RWPE2 (cell line): Measurements from ENCODE around the gene PNMA8A.

ENCODE experiments used
- ATAC-seq: fragments of 200-7000 bp; cut with Tn5 transposase; 3 replicates; pipeline ENCODE4 v1.9.1; 2021; ENCODE audit warnings: low read depth
- DNase-seq: peaks from one replicate; pipeline ENCODE4 v3.0.0-alpha.2; 2020; ENCODE audit warnings: low spot score
- H3K27ac ChIP-seq: fragments of 450-650 bp; 2 replicates; pipeline ENCODE4 v1.5.1; 2017; ENCODE audit warnings: mild to moderate bottlenecking; ENCODE audit not compliant: poor library complexity, severe bottlenecking
- H3K27me3 ChIP-seq: fragments of 250-450 bp; sonication (Bioruptor Pico); 2 replicates; pipeline ENCODE4 v1.5.1; 2021; ENCODE audit warnings: mild to moderate bottlenecking, moderate library complexity; ENCODE audit not compliant: insufficient read depth, poor library complexity, severe bottlenecking
- H3K36me3 ChIP-seq: fragments of 250-450 bp; sonication (Bioruptor Pico); 2 replicates; pipeline ENCODE4 v1.5.1; 2020; ENCODE audit warnings: low read depth, mild to moderate bottlenecking, moderate library complexity
- H3K4me1 ChIP-seq: fragments of 250-450 bp; sonication (Bioruptor Pico); 2 replicates; pipeline ENCODE4 v1.5.1; 2021; ENCODE audit warnings: mild to moderate bottlenecking, moderate library complexity; ENCODE audit not compliant: insufficient read depth, poor library complexity, severe bottlenecking
- H3K4me3 ChIP-seq: fragments of 250-450 bp; sonication (Bioruptor Pico); 2 replicates; pipeline ENCODE4 v1.5.1; 2021; ENCODE audit warnings: mild to moderate bottlenecking, moderate library complexity; ENCODE audit not compliant: severe bottlenecking
- H3K9me3 ChIP-seq: fragments of 250-450 bp; sonication (Bioruptor Pico); 2 replicates; pipeline ENCODE4 v1.5.1; 2021; ENCODE audit warnings: mild to moderate bottlenecking, moderate library complexity; ENCODE audit not compliant: severe bottlenecking
- CTCF ChIP-seq: fragments of 450-650 bp; IDR thresholded peaks from one replicate; pipeline ENCODE4 v1.5.1; 2017; ENCODE audit warnings: mild to moderate bottlenecking, moderate library complexity; ENCODE audit not compliant: poor library complexity, severe bottlenecking

Gene PNMA8A

DNA sequence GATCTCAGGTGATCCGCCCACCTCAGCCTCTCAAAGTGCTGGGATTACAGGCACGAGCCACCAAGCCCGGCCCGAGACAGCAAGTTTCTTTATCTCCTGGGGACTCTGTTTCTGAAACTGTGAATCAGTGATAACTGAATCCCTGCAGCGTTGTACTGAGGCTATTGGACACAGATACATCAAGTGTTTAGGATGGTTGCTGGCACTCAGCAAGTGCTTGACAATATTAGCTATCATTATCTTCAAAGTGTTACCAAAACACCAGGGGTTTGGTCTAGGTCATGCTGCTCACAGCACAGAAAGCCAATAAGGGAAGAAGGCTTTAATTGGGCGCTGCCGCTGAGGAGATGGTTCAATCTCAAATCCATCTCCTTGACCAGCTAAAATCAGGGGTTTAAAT, 22.1 kb downstream of the PNMA8A start:
- ATAC-seq (no peak), DNase-seq (no peak)
- Histone ChIP-seq H3K36me3 (no peaks in the 10 kb centered on the region), H3K27me3 (no peaks in the 10 kb centered on the region), H3K4me3 (no peak overlapping the region), H3K4me1 (peaks cover 24% of the 10 kb centered on the region), H3K9me3 (no peaks in the 10 kb centered on the region), H3K27ac (no peak overlapping the region)
- no peak for TF ChIP-seq CTCF

DNA sequence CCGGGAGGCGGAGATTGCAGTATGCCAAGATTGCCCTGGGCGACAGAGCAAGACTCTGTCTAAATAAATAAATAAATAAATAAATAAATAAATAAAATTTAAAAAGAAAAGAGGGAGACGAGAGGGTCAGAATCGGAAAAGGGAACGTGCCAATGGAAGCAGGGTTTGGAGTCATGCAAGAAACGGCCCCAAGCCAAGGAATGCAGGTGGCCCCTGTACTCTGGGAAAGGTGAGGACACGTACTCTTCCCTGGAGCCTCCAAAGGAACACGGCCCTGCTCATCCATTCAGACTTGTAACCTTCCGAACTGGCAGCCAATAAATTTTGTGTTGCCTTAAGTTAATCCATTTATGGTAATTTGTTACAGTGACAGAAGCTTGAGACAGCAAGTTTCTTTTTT, 22.8 kb downstream of the PNMA8A start:
- H3K27ac ChIP-seq = no peak overlapping the region
- no peaks in the 10 kb centered on the region for H3K9me3 ChIP-seq
- H3K27me3 ChIP-seq = no peaks in the 10 kb centered on the region
- no peak for TF ChIP-seq CTCF
- no peaks in the 10 kb centered on the region for H3K36me3 ChIP-seq
- no peak for ATAC-seq
- H3K4me1 ChIP-seq = peaks cover 18% of the 10 kb centered on the region
- DNase-seq = no peak
- H3K4me3 ChIP-seq = no peak overlapping the region

DNA sequence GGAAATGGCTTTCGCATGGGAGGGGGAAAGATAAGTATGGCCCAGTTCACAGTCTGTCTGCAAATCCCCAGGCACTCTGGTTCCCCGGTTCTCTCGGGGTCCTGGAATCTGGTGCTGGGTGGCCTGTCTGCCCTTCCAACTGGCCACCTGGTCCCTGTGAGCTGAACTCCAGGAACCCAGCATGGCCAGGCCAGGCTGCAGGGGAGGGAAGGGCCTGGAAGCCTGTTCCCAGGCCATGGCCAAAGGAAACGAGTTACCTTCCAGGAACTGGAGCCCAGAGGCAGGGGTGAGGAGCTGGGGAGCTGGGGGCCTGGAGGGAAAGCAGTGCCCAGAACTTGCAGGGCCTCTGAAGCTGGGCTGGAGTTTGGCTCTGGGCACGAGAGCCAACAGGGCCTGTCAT, 23.5 kb downstream of the PNMA8A start:
- Histone ChIP-seq H3K36me3 (no peaks in the 10 kb centered on the region), H3K4me3 (no peak overlapping the region), H3K4me1 (peaks cover 20% of the 10 kb centered on the region), H3K9me3 (no peaks in the 10 kb centered on the region), H3K27me3 (no peaks in the 10 kb centered on the region), H3K27ac (no peak overlapping the region)
- DNase-seq = no peak
- ATAC-seq = no peak
- no peak for TF ChIP-seq CTCF

GRCh38 chr19:46447006-46447405, 24.4 kb downstream of the PNMA8A start:
- peaks cover 28% of the 10 kb centered on the region for H3K4me1 ChIP-seq
- DNase-seq (no peak), ATAC-seq (no peak)
- no peaks in the 10 kb centered on the region for H3K27me3 ChIP-seq
- no peak overlapping the region for H3K4me3 ChIP-seq
- H3K36me3 ChIP-seq = no peaks in the 10 kb centered on the region
- no peak overlapping the region for H3K27ac ChIP-seq
- no peak for TF ChIP-seq CTCF
- no peaks in the 10 kb centered on the region for H3K9me3 ChIP-seq

DNA sequence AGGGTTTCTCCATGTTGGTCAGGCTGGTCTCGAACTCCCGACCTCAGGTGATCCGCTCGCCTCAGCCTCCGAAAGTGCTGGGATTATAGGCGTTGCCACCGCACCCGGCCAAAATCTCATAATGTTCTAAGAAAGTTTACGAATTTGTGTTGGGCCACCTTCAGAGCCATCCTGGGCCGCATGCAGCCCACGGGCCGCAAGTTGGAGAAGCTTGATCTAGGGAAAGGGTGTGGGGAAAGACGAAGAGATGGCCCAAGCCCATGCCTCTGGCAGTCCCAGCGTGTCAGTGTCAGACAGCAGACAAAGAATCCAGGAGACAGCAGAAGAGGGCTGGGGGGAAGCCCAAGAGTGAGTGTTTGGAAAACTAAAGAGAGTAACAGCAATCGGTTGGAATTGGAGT, 25.3 kb downstream of the PNMA8A start:
- no peaks in the 10 kb centered on the region for H3K9me3 ChIP-seq
- H3K27ac ChIP-seq = no peak overlapping the region
- ATAC-seq (no peak), DNase-seq (no peak)
- H3K27me3 ChIP-seq = no peaks in the 10 kb centered on the region
- peaks cover 21% of the 10 kb centered on the region for H3K4me1 ChIP-seq
- no peak for TF ChIP-seq CTCF
- no peaks in the 10 kb centered on the region for H3K36me3 ChIP-seq
- no peak overlapping the region for H3K4me3 ChIP-seq
